ENCODE data around the gene NOVA2.

NOVA2 gene

DNA sequence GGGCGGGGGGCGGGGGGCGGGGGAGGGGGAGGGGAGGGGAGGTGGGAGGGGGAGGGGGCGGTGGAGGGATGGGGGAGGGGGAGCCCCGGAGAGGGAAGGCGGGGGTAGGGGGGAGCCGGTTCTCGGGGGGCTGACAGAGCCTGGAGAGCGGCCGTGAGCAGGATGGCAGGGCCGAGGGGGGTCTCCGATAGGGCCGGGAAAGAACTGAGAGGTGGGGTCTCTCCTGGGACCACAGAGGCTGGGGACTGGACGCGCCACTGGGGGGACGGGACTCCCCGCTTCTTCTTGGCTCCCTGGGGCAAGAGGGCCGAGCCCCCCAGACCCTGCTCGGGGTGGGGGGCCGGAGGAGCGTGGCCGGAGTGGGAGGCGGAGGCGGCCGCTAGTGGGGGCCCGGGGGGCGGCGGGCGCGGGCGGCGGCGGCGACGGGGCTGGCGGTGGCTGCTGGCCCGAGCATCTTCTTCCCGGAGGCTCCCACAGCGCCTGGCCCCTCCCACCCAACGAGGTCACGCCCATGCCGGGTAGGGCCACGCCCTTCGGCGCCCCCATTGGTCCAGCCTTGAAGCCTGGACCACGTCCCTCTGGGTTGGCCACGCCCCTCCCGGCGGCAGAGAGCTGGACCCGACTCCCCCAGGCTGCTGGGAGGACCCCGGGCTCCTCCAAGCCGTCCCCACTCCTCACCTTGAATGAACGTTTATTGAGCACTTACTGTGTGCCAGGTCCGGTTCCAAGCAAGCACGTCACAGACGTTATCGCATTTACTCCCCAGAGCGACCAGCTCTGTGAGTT, at the start of gene NOVA2:
Gene NOVA2, minus strand, starts transcription at position 313 of the 786 bp plus-strand sequence. CDS start 514 bp downstream, outside the sequence.
- TF ChIP-seq JUND (IDR thresholded peaks at IDR 0.05; ENCODE audit: low read depth), result no peak
- DNase-seq (ENCODE audit: low read depth in 1 of 2, low spot score in 1 of 2), result peak in 1 of 2 experiments; percentile 76
- in situ Hi-C loops (cut with HindIII; ENCODE audit: low pct_unique_long_range_greater_than_20kb, low sequenced_read_pairs), result no loop called here

- no peak for TF ChIP-seq JUND (IDR thresholded peaks at IDR 0.05; ENCODE audit: low read depth)
- DNase-seq (ENCODE audit: low read depth in 1 of 2, low spot score in 1 of 2), result no peak
- in situ Hi-C loops (cut with HindIII; ENCODE audit: low pct_unique_long_range_greater_than_20kb, low sequenced_read_pairs), result no loop called here
Measured at GRCh38 chr19:46023311-46023779, 49.7 kb upstream of the NOVA2 start.

GRCh38 chr19:46022431-46023310, 49.0 kb upstream of the NOVA2 start, which contains the start of gene PGLYRP1:
TSS of gene PGLYRP1 (minus strand) at chr19:46023053. CDS start at chr19:46023021, 32 bp downstream.
- in situ Hi-C loops (cut with HindIII; ENCODE audit: low pct_unique_long_range_greater_than_20kb, low sequenced_read_pairs), result no loop called here
- TF ChIP-seq JUND (IDR thresholded peaks at IDR 0.05; ENCODE audit: low read depth), result no peak

GRCh38 chr19:46022061-46022430, 48.4 kb upstream of the NOVA2 start:
- TF ChIP-seq JUND (IDR thresholded peaks at IDR 0.05; ENCODE audit: low read depth), result no peak
- no peak for DNase-seq (ENCODE audit: low read depth in 1 of 2, low spot score in 1 of 2)
- in situ Hi-C loops (cut with HindIII; ENCODE audit: low pct_unique_long_range_greater_than_20kb, low sequenced_read_pairs), result no loop called here

More at GRCh38 chr19:46022431-46023310, 49.0 kb upstream of the NOVA2 start, which contains the start of gene PGLYRP1:
- no peak for DNase-seq (ENCODE audit: low read depth in 1 of 2, low spot score in 1 of 2)

DNA sequence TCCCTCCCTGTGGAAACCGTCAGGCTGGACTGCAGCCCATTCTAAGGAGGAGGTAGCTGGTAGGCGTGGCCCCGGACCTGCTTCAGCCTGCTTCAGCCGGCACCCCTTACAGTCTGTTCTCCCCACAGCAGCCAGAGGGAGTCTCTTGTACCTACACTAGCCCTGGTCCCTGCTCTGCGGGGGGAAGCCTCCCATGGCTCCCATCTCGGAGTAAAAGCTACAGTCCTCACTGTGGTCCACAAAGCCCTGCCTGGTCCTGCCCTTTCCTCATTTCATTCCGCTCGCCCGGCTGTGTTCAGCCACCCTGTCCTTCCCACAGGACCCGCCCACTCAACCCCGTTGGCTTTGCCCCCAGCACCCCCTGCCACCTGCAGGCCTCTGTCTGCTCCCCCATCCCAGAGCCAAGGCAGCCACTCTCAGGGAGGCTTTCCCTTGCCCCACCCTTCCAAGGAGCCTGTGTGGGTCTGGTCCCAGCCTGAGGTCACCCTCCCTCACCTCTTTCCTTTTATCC, 47.9 kb upstream of the NOVA2 start:
- in situ Hi-C loops (cut with HindIII; ENCODE audit: low pct_unique_long_range_greater_than_20kb, low sequenced_read_pairs), result no loop called here
- peak in 1 of 2 experiments; percentile 33 for DNase-seq (ENCODE audit: low read depth in 1 of 2, low spot score in 1 of 2)
- TF ChIP-seq JUND (IDR thresholded peaks at IDR 0.05; ENCODE audit: low read depth), result no peak

GRCh38 chr19:46020819-46021125, 47.1 kb upstream of the NOVA2 start:
- in situ Hi-C loops (cut with HindIII; ENCODE audit: low pct_unique_long_range_greater_than_20kb, low sequenced_read_pairs), result no loop called here
- no peak for DNase-seq (ENCODE audit: low read depth in 1 of 2, low spot score in 1 of 2)
- no peak for TF ChIP-seq JUND (IDR thresholded peaks at IDR 0.05; ENCODE audit: low read depth)

GRCh38 chr19:46019270-46019669, 45.6 kb upstream of the NOVA2 start:
- no peak for TF ChIP-seq JUND (IDR thresholded peaks at IDR 0.05; ENCODE audit: low read depth)
- DNase-seq (ENCODE audit: low read depth in 1 of 2, low spot score in 1 of 2), result no peak
- in situ Hi-C loops (cut with HindIII; ENCODE audit: low pct_unique_long_range_greater_than_20kb, low sequenced_read_pairs), result no loop called here

DNA sequence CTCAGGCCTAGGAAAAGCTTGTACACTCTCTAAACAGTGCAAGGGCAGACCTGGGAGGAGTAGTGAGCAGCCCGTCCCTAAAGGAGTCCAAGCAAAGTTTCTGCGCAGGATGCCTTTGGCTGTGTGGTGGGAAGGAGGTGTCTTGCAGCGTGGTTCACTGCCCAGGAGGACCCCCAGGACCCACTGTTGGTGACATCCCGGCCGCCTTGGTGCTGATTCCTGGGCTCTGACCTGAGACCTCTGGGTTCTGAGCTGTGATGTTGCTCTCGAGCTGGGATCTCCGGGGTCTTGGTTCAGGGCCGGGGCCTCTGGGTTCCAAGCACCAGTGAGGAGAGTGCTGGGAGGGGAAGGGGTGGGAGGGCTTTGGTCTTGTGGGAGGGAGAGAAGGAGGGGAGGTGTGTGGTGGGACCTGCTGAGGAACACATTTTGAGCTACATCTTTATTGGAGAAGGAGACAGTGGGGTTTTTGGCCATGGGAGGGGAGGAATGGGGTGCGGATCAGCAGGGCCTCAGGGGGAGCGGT, 45.1 kb upstream of the NOVA2 start:
- DNase-seq (ENCODE audit: low read depth in 1 of 2, low spot score in 1 of 2), result no peak
- in situ Hi-C loops (cut with HindIII; ENCODE audit: low pct_unique_long_range_greater_than_20kb, low sequenced_read_pairs), result no loop called here
- TF ChIP-seq JUND (IDR thresholded peaks at IDR 0.05; ENCODE audit: low read depth), result no peak

DNA sequence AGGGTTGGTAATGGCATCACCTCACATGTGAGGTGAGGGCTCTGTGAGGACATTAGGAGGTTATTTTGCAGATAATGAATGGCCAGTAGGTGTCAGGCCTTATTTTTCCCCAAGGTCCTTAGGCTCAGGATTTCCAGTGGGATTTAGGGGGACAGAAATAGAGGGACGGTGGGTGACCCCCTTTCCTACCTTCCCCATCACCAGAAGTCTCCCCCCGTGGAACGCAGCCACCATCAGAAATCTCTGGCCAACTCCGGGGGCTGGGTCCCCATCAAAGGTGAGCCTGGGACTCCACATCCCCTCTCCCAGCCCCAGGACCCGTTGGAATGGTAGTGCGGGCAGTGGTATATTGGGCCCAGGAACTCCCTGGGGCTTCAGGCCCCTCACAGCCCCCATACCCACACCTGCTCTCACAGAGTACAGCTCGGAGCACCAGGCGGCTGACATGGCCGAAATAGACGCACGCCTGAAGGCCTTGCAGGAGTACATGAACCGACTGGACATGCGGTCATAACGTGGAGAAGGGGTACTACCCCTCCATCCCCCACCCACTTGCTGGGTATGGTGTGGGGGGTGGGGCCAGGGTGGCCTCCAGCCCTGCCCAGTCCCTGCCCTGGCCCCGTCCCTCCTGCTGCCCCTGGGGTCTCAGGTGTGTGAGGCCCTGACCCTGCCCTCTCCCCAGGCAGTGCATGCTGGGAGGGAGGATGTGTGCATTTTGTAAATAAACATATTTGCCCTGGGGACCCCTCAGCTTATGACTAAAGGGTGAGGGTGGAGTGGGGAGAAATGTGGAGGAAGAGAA, 44.4 kb upstream of the NOVA2 start:
- TF ChIP-seq JUND (IDR thresholded peaks at IDR 0.05; ENCODE audit: low read depth), result no peak
- DNase-seq (ENCODE audit: low read depth in 1 of 2, low spot score in 1 of 2), result no peak
- in situ Hi-C loops (cut with HindIII; ENCODE audit: low pct_unique_long_range_greater_than_20kb, low sequenced_read_pairs), result no loop called here

- in situ Hi-C loops (cut with HindIII; ENCODE audit: low pct_unique_long_range_greater_than_20kb, low sequenced_read_pairs), result no loop called here
- no peak for DNase-seq (ENCODE audit: low read depth in 1 of 2, low spot score in 1 of 2)
Measured at GRCh38 chr19:46017095-46017429, 43.4 kb upstream of the NOVA2 start.

DNA sequence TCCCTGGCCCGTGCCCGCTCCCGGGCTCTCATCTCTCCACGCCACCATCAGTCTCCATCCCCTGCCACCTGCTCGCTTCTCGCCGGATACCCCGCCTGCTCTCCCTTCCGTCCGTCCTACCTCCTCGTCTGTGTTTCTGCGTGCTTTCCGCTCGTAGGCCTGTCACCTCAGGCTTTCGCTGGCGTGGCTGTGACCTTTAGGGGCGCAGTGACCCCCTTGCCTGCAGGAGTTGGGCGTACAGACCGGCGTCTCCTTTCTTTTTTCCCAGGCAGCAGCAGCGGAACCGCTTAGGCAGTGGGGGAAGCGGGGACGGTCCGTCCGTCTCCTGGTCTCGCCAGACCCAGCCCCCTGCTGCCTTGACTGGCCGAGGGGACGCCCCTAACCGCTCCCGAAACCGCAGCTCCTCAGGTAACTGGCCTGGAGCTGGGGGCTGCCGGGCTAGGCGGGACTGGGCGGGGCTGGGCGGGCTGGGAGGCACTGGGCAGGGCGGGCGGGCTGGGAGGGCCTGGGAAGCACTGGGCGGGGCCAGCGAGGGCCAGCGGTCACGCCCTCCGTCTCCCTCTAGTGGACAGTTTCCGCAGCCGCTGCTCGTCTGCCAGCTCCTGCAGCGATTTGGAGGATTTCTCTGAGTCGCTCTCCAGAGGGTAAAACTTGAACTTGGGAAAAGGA, 42.9 kb upstream of the NOVA2 start:
- in situ Hi-C loops (cut with HindIII; ENCODE audit: low pct_unique_long_range_greater_than_20kb, low sequenced_read_pairs), result no loop called here
- TF ChIP-seq JUND (IDR thresholded peaks at IDR 0.05; ENCODE audit: low read depth), result no peak
- peak; percentile 74 to 90 for DNase-seq (ENCODE audit: low read depth in 1 of 2, low spot score in 1 of 2)

More at GRCh38 chr19:46017095-46017429, 43.4 kb upstream of the NOVA2 start:
- TF ChIP-seq JUND (IDR thresholded peaks at IDR 0.05; ENCODE audit: low read depth), result no peak
